Measurements from ENCODE around the gene UMAD1.

DNA sequence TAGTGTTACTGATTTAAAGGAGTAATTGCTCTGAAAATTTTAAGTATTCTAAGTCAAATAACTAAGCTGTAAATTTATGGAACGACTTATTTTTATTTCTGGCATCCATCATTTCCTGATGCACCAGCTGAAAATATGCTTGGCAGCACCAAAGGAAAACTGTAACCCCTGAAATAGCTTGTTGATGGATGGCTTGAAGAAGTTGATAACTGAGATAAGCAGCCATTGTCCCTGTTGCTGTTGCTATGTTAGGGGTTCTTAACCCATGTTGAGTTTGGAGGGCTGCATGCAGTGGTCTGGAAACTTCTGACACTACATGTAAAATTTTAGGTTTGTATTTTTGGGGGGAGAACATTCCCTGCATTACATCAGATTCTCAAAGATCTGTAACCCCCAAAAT lies 47.2 kb downstream of the UMAD1 start:
- TF ChIP-seq POLR2A (IDR thresholded peaks at IDR 0.05) = no peak
- TF ChIP-seq, protein P1, sequence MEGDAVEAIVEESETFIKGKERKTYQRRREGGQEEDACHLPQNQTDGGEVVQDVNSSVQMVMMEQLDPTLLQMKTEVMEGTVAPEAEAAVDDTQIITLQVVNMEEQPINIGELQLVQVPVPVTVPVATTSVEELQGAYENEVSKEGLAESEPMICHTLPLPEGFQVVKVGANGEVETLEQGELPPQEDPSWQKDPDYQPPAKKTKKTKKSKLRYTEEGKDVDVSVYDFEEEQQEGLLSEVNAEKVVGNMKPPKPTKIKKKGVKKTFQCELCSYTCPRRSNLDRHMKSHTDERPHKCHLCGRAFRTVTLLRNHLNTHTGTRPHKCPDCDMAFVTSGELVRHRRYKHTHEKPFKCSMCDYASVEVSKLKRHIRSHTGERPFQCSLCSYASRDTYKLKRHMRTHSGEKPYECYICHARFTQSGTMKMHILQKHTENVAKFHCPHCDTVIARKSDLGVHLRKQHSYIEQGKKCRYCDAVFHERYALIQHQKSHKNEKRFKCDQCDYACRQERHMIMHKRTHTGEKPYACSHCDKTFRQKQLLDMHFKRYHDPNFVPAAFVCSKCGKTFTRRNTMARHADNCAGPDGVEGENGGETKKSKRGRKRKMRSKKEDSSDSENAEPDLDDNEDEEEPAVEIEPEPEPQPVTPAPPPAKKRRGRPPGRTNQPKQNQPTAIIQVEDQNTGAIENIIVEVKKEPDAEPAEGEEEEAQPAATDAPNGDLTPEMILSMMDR (IDR thresholded peaks at IDR 0.05) = no peak

Measured in heart left ventricle (tissue), 13 donors.